Pancreas (tissue), 10 donors: ENCODE data around the gene NFYC. TPM values are rescaled to one million over a fixed set of nuclear protein-coding genes. Genes with fewer than 3 reads are reported as not detected.

Experiments used
- ATAC-seq, 4 donors: fragments of 200-7000 bp; cut with Tn5 transposase; one replicate each; pipeline versions ENCODE4 v1.8.0 to v1.9.1; 2020; ENCODE audit warnings: mild to moderate bottlenecking in 4 of 4, moderate library complexity in 4 of 4
- DNase-seq, 6 donors: peaks; one replicate each; pipeline ENCODE4 v3.0.0-alpha.2; 2020
- FAIRE-seq: peaks from 2 replicates; lab custom pipeline; 2012; peaks lifted over from hg19 to GRCh38; lab: Jason Lieb, UNC
- H3K27ac ChIP-seq, 4 donors: fragments of 200-600 bp; sonication (generic); 1 replicate in 3 of 4; 2 replicates in 1 of 4; pipeline versions ENCODE4 v1.5.0 to v1.8.0; 2020
- H3K27me3 ChIP-seq, 4 donors: fragments of 200-600 bp; one replicate each; pipeline ENCODE4 v1.8.0; 2021
- H3K36me3 ChIP-seq, 3 donors: fragments of 200-600 bp; sonication (generic) in 1 of 3; one replicate each; pipeline versions ENCODE4 v1.5.0 to v1.8.0; 2020 to 2021
- H3K4me1 ChIP-seq, 3 donors: fragments of 200-600 bp; one replicate each; pipeline ENCODE4 v1.8.0; 2021
- H3K4me3 ChIP-seq, 4 donors: fragments of 200-600 bp; sonication (generic) in 2 of 4; one replicate each; pipeline versions ENCODE4 v1.5.0 to v1.8.0; 2020 to 2021
- H3K9me3 ChIP-seq, 4 donors: fragments of 200-600 bp; one replicate each; pipeline ENCODE4 v1.8.0; 2021
- WGBS, 2 donors: extraction: QIAGEN DNeasy Blood & Tissue Kit; methylation state at CpG; one replicate each; pipeline ENCODE4 v1.1.7; 2013; 5-methylcytosine and 5-hydroxymethylcytosine counted together
- intact Hi-C, 3 donors: fragments of 100-400 bp; cut with DNase I; formaldehyde crosslinking; loops; one replicate each; pipeline versions ENCODE4 v1.11.1 to v1.14.2; 2022
- polyA plus RNA-seq, 2 donors: library from polyadenylated mRNA; stranded (reverse); fragments of 200-250 nt; gene quantifications; one replicate each; pipeline ENCODE4 v1.2.3, GENCODE V29; 2013
- total RNA-seq, 6 donors: library from RNA; stranded (reverse); fragmentation: NEBNext Ultra II Directional in 4 of 6; extraction: Animal tissue kit (Norgen Biotek cat#: 25700) in 4 of 6; gene quantifications; one replicate each; pipeline versions ENCODE4 v1.2.1 to v1.2.4, GENCODE V29; 2021 to 2023
- TF ChIP-seq, protein P1 (sequence below), 4 donors: fragments of 200-600 bp; sonication (generic) in 3 of 4; IDR thresholded peaks; one replicate each; pipeline versions ENCODE4 v1.5.0 to v1.8.0; 2021; ENCODE audit warnings: antibody characterized with exemption in 4 of 4
- donor health status: healthy with polysubstance abuse.
- donor health status: DM: no; HTN: no; CAD: no; lungs with moderate emphysema.
- donor health status: DM: no; HTN: no; CAD: no.
- donor health status: control.
- donor health status: control.
- donor health status: Bipolar disorder and iron deficiency.
- donor health status: DM: yes; HTN: yes; CAD: no.
- donor health status: DM: no; HTN: no; CAD: no.
- donor health status: DM: no; HTN: no; CAD: no.
- donor health status: DM: yes; HTN: yes; CAD: no.

Gene NFYC
- total and polyA plus RNA-seq, 8 donors, result 21.3 to 39.6 (median 28.2) TPM

DNA sequence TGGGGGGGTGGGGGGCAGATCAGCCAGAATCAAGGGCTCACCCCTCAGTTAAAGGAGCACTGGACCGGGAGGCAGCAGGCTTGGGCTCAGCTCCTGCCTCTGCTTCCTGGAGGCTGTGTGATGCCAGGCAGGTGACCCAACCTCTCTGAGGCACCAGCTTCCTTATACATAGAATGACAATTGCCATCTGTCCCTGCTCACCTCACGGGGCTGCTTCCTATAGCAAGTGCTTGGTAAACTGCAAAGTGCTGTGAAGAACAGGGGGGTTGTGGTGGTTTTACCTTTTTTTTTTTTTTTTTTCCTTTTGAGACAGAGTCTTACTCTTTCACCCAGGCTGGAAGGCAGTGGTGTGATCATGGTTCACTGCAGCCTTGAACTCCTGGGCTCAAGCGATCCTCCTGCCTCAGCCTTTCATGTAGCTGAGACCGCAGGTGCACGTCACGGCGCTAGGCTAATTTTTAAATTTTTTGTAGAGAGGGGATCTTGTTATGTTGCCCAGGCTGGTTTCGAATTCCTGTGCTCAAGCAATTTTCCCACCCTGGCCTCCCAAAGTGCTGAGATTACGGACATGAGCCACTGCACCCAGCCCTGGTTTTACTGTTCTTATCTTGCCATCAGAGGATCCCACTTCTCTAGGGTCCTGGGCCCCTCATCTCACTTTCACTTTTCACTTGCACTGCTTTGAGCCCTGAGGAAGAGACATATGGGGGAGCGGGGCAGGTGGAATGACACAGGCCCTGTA lies 103.6 kb downstream of the NFYC start:
- FAIRE-seq (no peak), DNase-seq (no peak), ATAC-seq (no peak)
- no peaks in the 10 kb centered on the region for H3K9me3 ChIP-seq
- intact Hi-C loops, result no loop called here
- no peaks in the 10 kb centered on the region for H3K27me3 ChIP-seq
- TF ChIP-seq, protein P1, sequence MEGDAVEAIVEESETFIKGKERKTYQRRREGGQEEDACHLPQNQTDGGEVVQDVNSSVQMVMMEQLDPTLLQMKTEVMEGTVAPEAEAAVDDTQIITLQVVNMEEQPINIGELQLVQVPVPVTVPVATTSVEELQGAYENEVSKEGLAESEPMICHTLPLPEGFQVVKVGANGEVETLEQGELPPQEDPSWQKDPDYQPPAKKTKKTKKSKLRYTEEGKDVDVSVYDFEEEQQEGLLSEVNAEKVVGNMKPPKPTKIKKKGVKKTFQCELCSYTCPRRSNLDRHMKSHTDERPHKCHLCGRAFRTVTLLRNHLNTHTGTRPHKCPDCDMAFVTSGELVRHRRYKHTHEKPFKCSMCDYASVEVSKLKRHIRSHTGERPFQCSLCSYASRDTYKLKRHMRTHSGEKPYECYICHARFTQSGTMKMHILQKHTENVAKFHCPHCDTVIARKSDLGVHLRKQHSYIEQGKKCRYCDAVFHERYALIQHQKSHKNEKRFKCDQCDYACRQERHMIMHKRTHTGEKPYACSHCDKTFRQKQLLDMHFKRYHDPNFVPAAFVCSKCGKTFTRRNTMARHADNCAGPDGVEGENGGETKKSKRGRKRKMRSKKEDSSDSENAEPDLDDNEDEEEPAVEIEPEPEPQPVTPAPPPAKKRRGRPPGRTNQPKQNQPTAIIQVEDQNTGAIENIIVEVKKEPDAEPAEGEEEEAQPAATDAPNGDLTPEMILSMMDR (IDR thresholded peaks at IDR 0.05), result no peak
- 82 to 84% methylated on average over 10 of the region's 10 CpGs for WGBS, 2 donors
- H3K27ac ChIP-seq, result peak overlapping the region in 1 of 4 donors; percentile 59
- H3K4me3 ChIP-seq, result no peak overlapping the region
- H3K4me1 ChIP-seq, result peaks cover 0 to 7% (median 0%) of the 10 kb centered on the region in 3 donors
- H3K36me3 ChIP-seq, result no peaks in the 10 kb centered on the region

DNA sequence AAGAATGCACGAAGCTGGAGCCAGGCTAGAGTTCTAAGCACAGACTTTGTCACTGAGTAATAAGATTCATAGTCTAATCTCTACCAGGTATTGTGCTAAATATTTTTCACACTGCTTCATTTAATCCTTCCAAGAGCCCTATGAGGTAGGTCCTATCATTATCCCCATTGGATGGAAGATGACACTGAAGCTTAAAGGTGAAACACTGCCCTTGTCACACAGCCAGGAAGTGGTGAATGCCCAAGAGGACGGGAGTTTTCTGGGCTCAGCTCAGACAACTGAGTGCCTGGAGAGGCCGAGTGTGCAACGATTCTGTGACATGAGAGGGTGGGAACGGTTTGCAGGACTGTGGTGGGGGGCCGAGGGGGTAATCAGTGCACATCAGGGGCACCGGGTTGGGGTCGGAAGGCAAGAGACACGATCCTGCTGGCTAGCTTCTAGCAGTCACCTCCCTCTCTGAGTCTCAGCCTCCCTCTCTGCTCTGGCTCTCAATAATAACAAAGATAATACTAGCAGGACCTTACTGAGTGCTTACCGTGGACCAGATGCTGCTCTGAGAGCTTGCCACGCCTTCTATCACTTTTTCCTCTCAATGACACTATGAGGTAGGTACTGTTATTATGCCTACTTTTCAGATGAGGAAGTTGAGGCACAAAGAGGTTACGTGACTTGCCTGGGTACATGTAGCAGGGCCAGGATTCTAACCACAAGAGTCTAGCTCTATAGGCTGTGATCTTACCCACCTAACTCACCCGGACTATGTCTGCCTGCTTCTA lies 104.5 kb downstream of the NFYC start:
- ATAC-seq (no peak), DNase-seq (no peak), FAIRE-seq (no peak)
- Histone ChIP-seq H3K27ac (peak overlapping the region in 2 of 4 donors; percentile 58 to 59), H3K4me1 (peaks cover 0 to 8% (median 0%) of the 10 kb centered on the region in 3 donors), H3K36me3 (no peaks in the 10 kb centered on the region), H3K9me3 (no peaks in the 10 kb centered on the region), H3K27me3 (no peaks in the 10 kb centered on the region), H3K4me3 (no peak overlapping the region)
- TF ChIP-seq, protein P1 (IDR thresholded peaks at IDR 0.05), result no peak
- intact Hi-C loops, result no loop called here
- WGBS, 2 donors, result 62 to 68% methylated on average over 13 of the region's 13 CpGs

DNA sequence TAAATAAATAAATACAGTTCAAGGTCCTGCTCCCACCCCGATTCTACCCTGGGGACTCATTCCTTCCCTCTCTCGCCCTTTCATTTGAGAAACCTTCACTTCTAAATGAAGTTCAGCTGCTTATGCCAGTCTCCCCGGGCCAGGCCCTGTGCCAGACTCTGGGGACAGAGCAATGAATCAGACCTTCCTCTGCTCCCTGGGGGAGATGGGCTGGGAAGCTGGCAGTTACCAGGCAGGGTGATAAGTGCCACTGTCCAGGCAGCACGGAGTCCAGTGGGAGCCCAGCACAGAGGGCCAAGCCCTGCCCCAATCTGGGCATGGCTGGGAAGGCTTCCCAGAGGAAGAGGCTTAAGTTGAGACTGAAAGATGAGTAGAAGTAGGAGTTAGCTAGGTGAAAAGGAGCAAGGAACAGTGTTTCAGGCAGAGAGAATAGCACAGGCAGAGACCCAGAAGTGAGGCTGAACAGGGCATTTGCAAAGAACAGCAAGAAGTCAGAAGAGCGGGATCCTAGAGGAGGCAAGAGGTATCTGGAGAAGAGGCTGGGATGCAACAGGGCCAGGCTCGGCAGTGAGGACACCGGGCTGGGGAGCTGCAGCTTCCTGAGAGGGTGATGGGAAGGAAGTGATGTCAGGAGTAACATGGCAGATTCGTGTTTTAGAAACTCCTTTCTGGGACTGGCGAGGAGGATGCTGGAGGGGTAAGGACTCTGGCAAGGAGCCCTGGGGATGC lies 105.6 kb downstream of the NFYC start:
- ATAC-seq (peak; percentile 25 to 61 (median 56)), FAIRE-seq (no peak), DNase-seq (peak in 2 of 6 donors; percentile 52 to 66)
- intact Hi-C loops, result no loop called here
- Histone ChIP-seq H3K27me3 (no peaks in the 10 kb centered on the region), H3K4me1 (peaks cover 9 to 15% (median 9%) of the 10 kb centered on the region in 3 donors), H3K36me3 (no peaks in the 10 kb centered on the region), H3K4me3 (no peak overlapping the region), H3K9me3 (no peaks in the 10 kb centered on the region), H3K27ac (peak overlapping the region; percentile 13 to 59 (median 37))
- TF ChIP-seq, protein P1 (IDR thresholded peaks at IDR 0.05), result no peak
- 68 to 71% methylated on average over 9 of the region's 9 CpGs for WGBS, 2 donors

DNA sequence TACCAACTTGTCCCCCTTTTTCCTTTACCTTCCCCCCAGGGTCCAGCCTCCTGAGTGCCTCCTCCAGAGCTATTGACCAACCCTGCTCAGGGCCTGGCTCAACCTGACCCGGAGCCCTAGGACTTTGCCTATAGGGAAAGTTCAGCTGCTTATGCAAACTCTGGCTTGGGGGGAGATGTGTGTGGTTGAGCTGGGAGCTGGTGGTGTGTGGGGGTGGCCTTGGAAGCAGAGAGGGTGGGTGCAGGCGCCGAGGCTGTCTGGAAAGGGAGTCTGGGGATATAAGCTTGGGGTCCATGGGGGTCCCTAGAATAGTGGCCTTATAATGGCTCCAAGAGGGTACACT lies 106.1 kb downstream of the NFYC start:
- ATAC-seq (no peak), DNase-seq (no peak), FAIRE-seq (no peak)
- no peaks in the 10 kb centered on the region for H3K9me3 ChIP-seq
- WGBS, 2 donors, result 81 to 87% methylated on average over 3 of the region's 3 CpGs
- intact Hi-C loops, result no loop called here
- H3K4me1 ChIP-seq, result peaks cover 9 to 15% (median 9%) of the 10 kb centered on the region in 3 donors
- no peaks in the 10 kb centered on the region for H3K36me3 ChIP-seq
- no peaks in the 10 kb centered on the region for H3K27me3 ChIP-seq
- no peak overlapping the region for H3K4me3 ChIP-seq
- H3K27ac ChIP-seq, result peak overlapping the region; percentile 13 to 59 (median 48)
- TF ChIP-seq, protein P1 (IDR thresholded peaks at IDR 0.05), result no peak
